ENCODE results near the gene RASGRF1.
"Not testable (repeated sequence)": the region's sequence is repeated elsewhere in the genome, so short reads cannot be mapped to it uniquely, and the experiment has no call there.

RASGRF1 gene

DNA sequence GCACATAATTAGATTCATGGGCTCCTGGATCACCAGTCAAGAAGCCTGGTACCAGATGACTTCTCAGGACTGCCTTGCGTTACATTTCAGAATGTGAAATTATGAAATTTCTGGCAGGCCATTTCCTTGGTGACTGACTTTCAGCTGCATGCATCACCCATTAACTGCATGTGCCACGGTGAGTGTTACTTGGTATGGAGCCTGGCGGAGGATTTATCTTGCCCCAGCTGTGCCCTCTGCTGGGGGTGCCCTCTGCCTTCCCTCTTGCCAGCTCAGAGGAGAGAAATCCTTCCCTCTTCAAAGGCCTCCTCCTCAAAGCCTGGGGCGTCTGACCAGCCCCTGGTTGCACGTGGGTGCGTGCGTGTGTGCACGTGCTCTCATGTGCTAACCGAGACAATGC, 88.0 kb downstream of the RASGRF1 start:
- Histone ChIP-seq H3K9ac (ENCODE audit: low read length) (no peak overlapping the region), H3K27me3 (replicated peaks; ENCODE audit: control insufficient read depth, insufficient read depth, low read length) (peaks cover 5% of the 10 kb centered on the region), H3K4me1 (ENCODE audit: control insufficient read depth, insufficient read depth, low read length) (peaks cover 9% of the 10 kb centered on the region), H3K9me3 (ENCODE audit: control insufficient read depth, low read length) (no peaks in the 10 kb centered on the region), H3K36me3 (ENCODE audit: control insufficient read depth, insufficient read depth, low read length, severe bottlenecking) (no peaks in the 10 kb centered on the region), H3K4me3 (ENCODE audit: low read length) (no peak overlapping the region)
- peak; percentile 13 for DNase-seq (ENCODE audit: low read depth)

DNA sequence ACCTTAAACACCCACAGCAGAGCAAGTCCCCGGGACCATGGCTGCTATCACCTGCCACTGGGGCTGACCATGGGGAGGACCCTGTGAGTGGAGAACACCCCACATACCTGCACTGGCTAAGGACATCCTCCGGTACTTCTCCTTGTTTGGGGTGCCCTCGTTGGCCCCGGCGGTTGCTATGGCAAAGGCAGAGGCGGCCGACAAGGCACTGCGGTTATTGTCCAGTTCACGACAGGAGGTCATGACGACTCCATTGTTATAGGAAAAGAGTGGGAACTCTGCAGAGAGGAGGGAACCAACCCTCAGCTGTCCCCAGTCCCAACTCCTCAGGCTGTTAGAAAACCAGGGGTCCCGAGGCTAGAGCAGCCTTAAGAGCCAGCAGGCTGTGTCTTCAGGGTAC, 90.9 kb downstream of the RASGRF1 start:
- H3K27me3 ChIP-seq (replicated peaks; ENCODE audit: control insufficient read depth, insufficient read depth, low read length) = peaks cover 5% of the 10 kb centered on the region
- peaks cover 6% of the 10 kb centered on the region for H3K4me1 ChIP-seq (ENCODE audit: control insufficient read depth, insufficient read depth, low read length)
- no peaks in the 10 kb centered on the region for H3K9me3 ChIP-seq (ENCODE audit: control insufficient read depth, low read length)
- H3K4me3 ChIP-seq (ENCODE audit: low read length) = no peak overlapping the region
- no peak for DNase-seq (ENCODE audit: low read depth)
- H3K9ac ChIP-seq (ENCODE audit: low read length) = no peak overlapping the region
- H3K36me3 ChIP-seq (ENCODE audit: control insufficient read depth, insufficient read depth, low read length, severe bottlenecking) = no peaks in the 10 kb centered on the region

- no peak for DNase-seq (ENCODE audit: low read depth)
- Histone ChIP-seq H3K27me3 (replicated peaks; ENCODE audit: control insufficient read depth, insufficient read depth, low read length) (peaks cover 5% of the 10 kb centered on the region), H3K4me1 (ENCODE audit: control insufficient read depth, insufficient read depth, low read length) (no peaks in the 10 kb centered on the region), H3K4me3 (ENCODE audit: low read length) (no peak overlapping the region), H3K9me3 (ENCODE audit: control insufficient read depth, low read length) (no peaks in the 10 kb centered on the region), H3K36me3 (ENCODE audit: control insufficient read depth, insufficient read depth, low read length, severe bottlenecking) (no peaks in the 10 kb centered on the region), H3K9ac (ENCODE audit: low read length) (no peak overlapping the region)
These were observed 92.1 kb downstream of the RASGRF1 start for GRCh38 chr15:78998526-78998925.

DNA sequence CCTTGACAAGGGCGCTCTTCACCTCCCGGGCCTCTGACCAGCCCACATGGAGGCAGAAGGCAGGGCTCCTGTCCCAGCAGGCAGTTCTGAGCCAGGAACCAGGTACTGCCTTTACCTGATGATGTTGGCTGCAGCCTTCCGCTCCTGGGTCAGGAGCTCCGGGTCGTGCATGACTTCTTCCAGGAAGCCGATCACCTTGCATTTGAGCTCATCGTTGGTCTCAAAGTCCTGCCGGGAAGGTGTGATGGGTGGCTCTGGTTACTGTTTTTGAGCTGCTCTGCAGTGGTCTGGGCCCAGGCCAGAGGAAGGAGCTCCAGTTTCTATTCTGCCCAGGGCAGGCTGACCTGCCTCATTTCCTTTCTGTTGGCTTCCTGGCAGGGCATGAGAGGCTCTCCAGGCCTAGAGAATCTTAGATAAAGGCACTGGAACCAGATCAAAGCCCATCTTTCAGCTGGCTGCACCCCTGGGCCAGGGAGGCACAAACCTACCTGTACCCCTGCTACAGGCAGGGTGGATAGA, 92.5 kb downstream of the RASGRF1 start:
- Histone ChIP-seq H3K36me3 (ENCODE audit: control insufficient read depth, insufficient read depth, low read length, severe bottlenecking) (no peaks in the 10 kb centered on the region), H3K27me3 (replicated peaks; ENCODE audit: control insufficient read depth, insufficient read depth, low read length) (peaks cover 5% of the 10 kb centered on the region), H3K4me3 (ENCODE audit: low read length) (no peak overlapping the region), H3K9me3 (ENCODE audit: control insufficient read depth, low read length) (no peaks in the 10 kb centered on the region), H3K4me1 (ENCODE audit: control insufficient read depth, insufficient read depth, low read length) (no peaks in the 10 kb centered on the region), H3K9ac (ENCODE audit: low read length) (no peak overlapping the region)
- no peak for DNase-seq (ENCODE audit: low read depth)

DNA sequence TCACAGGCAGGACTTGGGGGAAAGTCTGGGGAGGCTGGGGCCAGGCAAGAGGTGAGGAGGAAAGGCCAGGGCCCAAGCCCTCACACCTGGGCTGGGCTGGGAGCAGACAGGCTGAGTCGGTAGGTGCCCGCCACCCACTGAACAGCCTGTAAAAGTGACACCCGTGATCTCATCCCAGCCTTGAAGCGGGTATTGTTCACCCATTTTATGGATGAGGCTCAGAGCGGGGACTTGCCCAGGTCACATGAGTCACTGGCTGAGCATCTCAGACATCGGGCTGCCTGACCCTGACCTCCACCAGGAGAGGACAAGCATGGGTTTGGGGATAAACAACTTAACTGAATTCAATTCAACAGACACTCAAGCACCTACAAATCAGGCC, 93.7 kb downstream of the RASGRF1 start:
- Histone ChIP-seq H3K4me3 (ENCODE audit: low read length) (no peak overlapping the region), H3K36me3 (ENCODE audit: control insufficient read depth, insufficient read depth, low read length, severe bottlenecking) (no peaks in the 10 kb centered on the region), H3K9me3 (ENCODE audit: control insufficient read depth, low read length) (no peaks in the 10 kb centered on the region), H3K9ac (ENCODE audit: low read length) (no peak overlapping the region), H3K4me1 (ENCODE audit: control insufficient read depth, insufficient read depth, low read length) (no peaks in the 10 kb centered on the region), H3K27me3 (replicated peaks; ENCODE audit: control insufficient read depth, insufficient read depth, low read length) (peaks cover 5% of the 10 kb centered on the region)
- no peak for DNase-seq (ENCODE audit: low read depth)

GRCh38 chr15:78995921-78996893, 94.4 kb downstream of the RASGRF1 start:
- no peak for DNase-seq (ENCODE audit: low read depth)
- H3K4me1 ChIP-seq (ENCODE audit: control insufficient read depth, insufficient read depth, low read length) = no peaks in the 10 kb centered on the region
- H3K36me3 ChIP-seq (ENCODE audit: control insufficient read depth, insufficient read depth, low read length, severe bottlenecking) = no peaks in the 10 kb centered on the region
- H3K27me3 ChIP-seq (replicated peaks; ENCODE audit: control insufficient read depth, insufficient read depth, low read length) = peaks cover 5% of the 10 kb centered on the region
- no peak overlapping the region for H3K9ac ChIP-seq (ENCODE audit: low read length)
- H3K9me3 ChIP-seq (ENCODE audit: control insufficient read depth, low read length) = no peaks in the 10 kb centered on the region
- H3K4me3 ChIP-seq (ENCODE audit: low read length) = no peak overlapping the region

DNA sequence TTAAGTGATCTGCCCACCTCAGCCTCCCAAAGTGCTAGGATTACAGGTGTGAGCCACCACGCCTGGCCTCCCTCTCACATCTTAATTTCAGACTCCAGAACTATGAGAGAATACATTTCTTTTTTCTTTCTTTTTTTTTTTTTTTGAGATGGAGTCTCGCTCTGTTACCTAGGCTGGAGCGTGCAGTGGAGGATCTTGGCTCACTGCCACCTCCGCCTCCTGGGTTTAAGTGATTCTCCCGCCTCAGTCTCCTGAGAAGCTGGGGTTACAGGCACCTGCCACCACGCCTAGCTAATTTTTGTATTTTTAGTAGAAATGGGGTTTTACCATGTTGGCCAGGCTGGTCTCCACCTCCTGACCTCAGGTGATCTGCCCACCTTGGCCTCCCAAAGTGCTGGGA, 95.4 kb downstream of the RASGRF1 start:
- not testable (repeated sequence) for H3K4me3 ChIP-seq (ENCODE audit: low read length); H3K9me3 ChIP-seq (ENCODE audit: control insufficient read depth, low read length); H3K4me1 ChIP-seq (ENCODE audit: control insufficient read depth, insufficient read depth, low read length); DNase-seq (ENCODE audit: low read depth); H3K36me3 ChIP-seq (ENCODE audit: control insufficient read depth, insufficient read depth, low read length, severe bottlenecking); H3K27me3 ChIP-seq (replicated peaks; ENCODE audit: control insufficient read depth, insufficient read depth, low read length); H3K9ac ChIP-seq (ENCODE audit: low read length)

- Histone ChIP-seq H3K36me3 (ENCODE audit: control insufficient read depth, insufficient read depth, low read length, severe bottlenecking) (no peaks in the 10 kb centered on the region), H3K9me3 (ENCODE audit: control insufficient read depth, low read length) (no peaks in the 10 kb centered on the region), H3K4me1 (ENCODE audit: control insufficient read depth, insufficient read depth, low read length) (peaks cover 3% of the 10 kb centered on the region), H3K27me3 (replicated peaks; ENCODE audit: control insufficient read depth, insufficient read depth, low read length) (peaks cover 5% of the 10 kb centered on the region), H3K4me3 (ENCODE audit: low read length) (no peak overlapping the region), H3K9ac (ENCODE audit: low read length) (no peak overlapping the region)
- DNase-seq (ENCODE audit: low read depth) = no peak
These were observed 96.5 kb downstream of the RASGRF1 start for GRCh38 chr15:78993931-78994530.

GRCh38 chr15:78993257-78993930, 97.2 kb downstream of the RASGRF1 start:
- Histone ChIP-seq H3K36me3 (ENCODE audit: control insufficient read depth, insufficient read depth, low read length, severe bottlenecking) (no peaks in the 10 kb centered on the region), H3K4me3 (ENCODE audit: low read length) (no peak overlapping the region), H3K4me1 (ENCODE audit: control insufficient read depth, insufficient read depth, low read length) (peaks cover 9% of the 10 kb centered on the region)

DNA sequence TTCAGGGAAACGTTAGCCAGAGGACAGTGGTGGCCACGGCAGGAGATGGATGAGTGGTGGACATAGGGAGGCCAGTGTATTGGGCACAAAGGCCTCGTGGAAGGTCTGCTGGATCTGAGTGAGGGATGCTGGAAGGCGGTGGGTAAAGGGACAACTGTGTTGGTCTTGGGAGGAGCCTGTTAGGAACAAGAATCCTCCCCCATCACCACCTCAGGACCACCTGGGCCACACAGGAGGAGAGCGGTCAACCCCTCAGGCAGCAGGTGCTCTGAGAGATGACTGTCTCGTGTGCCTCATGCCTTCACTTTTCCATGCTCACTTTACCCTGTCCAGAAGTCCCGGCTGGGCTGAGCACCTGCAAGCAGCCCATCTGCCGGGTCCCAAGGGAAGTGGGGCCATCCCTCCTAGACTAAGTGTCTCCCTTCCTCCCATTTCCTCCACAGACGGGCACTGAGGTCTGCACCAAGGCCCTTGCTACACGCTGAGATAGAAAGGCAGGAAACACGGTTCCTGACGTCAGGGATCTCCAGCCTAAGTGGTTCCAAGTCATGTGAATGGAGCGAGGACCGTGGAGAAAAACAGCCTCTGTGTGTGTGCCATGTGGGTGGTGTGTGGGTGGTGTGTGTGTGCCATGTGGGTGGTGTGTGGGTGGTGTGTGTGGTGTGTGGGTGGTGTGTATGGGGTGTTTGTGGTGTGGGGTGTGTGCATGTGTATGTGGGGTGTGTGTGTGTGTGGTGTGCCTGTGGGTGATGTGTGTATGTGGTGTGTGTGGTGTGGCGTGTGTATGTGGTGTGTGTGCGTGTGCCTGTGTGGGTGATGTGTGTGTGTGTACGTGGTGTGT, 97.9 kb downstream of the RASGRF1 start:
- Histone ChIP-seq H3K4me1 (ENCODE audit: control insufficient read depth, insufficient read depth, low read length) (peaks cover 16% of the 10 kb centered on the region), H3K36me3 (ENCODE audit: control insufficient read depth, insufficient read depth, low read length, severe bottlenecking) (no peaks in the 10 kb centered on the region), H3K9ac (ENCODE audit: low read length) (no peak overlapping the region), H3K4me3 (ENCODE audit: low read length) (no peak overlapping the region), H3K27me3 (replicated peaks; ENCODE audit: control insufficient read depth, insufficient read depth, low read length) (no peaks in the 10 kb centered on the region), H3K9me3 (ENCODE audit: control insufficient read depth, low read length) (no peaks in the 10 kb centered on the region)
- DNase-seq (ENCODE audit: low read depth) = no peak

More at GRCh38 chr15:78993257-78993930, 97.2 kb downstream of the RASGRF1 start:
- DNase-seq (ENCODE audit: low read depth) = no peak
- Histone ChIP-seq H3K27me3 (replicated peaks; ENCODE audit: control insufficient read depth, insufficient read depth, low read length) (peaks cover 5% of the 10 kb centered on the region), H3K9ac (ENCODE audit: low read length) (no peak overlapping the region), H3K9me3 (ENCODE audit: control insufficient read depth, low read length) (no peaks in the 10 kb centered on the region)
